ENCODE data around the gene BEND2. TPM values are rescaled to one million over a fixed set of nuclear protein-coding genes. Genes with fewer than 3 reads are reported as not detected.

Gene BEND2
- total RNA-seq, 1 experiment from 2014 or later: not detected

DNA sequence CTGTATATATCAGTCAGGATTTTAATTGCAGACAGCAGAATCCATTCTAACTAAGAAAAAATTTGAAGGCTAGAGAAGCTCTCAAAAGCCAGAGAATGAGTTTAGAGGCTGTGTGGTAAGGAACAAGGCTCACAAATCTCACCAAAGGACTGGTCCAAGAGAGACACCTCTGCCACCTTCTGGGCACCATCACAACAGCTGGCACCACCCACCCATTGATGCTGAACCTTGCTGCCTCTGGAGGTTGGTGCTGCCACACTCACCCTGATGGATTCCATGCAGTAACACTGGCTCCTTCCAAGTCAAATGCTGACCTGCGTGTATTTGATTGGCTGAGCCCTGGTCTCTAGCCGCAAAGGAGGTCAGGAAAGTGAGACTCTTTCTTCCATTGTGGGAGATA lies 100.8 kb downstream of the BEND2 start:
- intact Hi-C loops (cut with micrococcal nuclease; ENCODE audit: unreplicated experiment): no loop called here
- H3K36me3 ChIP-seq (ENCODE audit: control insufficient read depth, insufficient read depth, low read length): no peaks in the 10 kb centered on the region
- Mint-ChIP-seq H3K4me1 (ENCODE audit: low read depth, unreplicated experiment) (no peaks in the 10 kb centered on the region), H3K36me3 (ENCODE audit: insufficient read depth, unreplicated experiment) (no peaks in the 10 kb centered on the region), H3K9me3 (ENCODE audit: unreplicated experiment) (no peaks in the 10 kb centered on the region), H3K27me3 (ENCODE audit: insufficient read depth, unreplicated experiment) (peaks cover 6% of the 10 kb centered on the region), H3K4me3 (ENCODE audit: unreplicated experiment) (no peak overlapping the region), H3K27ac (ENCODE audit: unreplicated experiment) (no peak overlapping the region)
- TF ChIP-seq, protein P1, sequence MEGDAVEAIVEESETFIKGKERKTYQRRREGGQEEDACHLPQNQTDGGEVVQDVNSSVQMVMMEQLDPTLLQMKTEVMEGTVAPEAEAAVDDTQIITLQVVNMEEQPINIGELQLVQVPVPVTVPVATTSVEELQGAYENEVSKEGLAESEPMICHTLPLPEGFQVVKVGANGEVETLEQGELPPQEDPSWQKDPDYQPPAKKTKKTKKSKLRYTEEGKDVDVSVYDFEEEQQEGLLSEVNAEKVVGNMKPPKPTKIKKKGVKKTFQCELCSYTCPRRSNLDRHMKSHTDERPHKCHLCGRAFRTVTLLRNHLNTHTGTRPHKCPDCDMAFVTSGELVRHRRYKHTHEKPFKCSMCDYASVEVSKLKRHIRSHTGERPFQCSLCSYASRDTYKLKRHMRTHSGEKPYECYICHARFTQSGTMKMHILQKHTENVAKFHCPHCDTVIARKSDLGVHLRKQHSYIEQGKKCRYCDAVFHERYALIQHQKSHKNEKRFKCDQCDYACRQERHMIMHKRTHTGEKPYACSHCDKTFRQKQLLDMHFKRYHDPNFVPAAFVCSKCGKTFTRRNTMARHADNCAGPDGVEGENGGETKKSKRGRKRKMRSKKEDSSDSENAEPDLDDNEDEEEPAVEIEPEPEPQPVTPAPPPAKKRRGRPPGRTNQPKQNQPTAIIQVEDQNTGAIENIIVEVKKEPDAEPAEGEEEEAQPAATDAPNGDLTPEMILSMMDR (IDR thresholded peaks at IDR 0.05; ENCODE audit: insufficient read depth in 1 of 2, low read depth in 1 of 2, low read length in 1 of 2, severe bottlenecking in 1 of 2, unreplicated experiment in 1 of 2): no peak
- no TSS peak for BruUV-seq (replicated peaks)
- no peak overlapping the region for H3K4me3 ChIP-seq (ENCODE audit: low read depth, low read length)
- H3K4me1 ChIP-seq: no peaks in the 10 kb centered on the region
- ChIA-PET CTCF (no interaction called here), POLR2A (no interaction called here)
- no peak for DNase-seq
- no peaks in the 10 kb centered on the region for H3K27me3 ChIP-seq (replicated peaks; ENCODE audit: control insufficient read depth, insufficient read depth, low read length)
- no peaks in the 10 kb centered on the region for H3K9me3 ChIP-seq

Other genes starting within 250 kb of the BEND2 start
- 13.1 and 13.8 TPM in 2 replicates for gene SCML2, start 133.8 kb upstream of the BEND2 start, total RNA-seq (2022)
- gene CDKL5, start 204.7 kb upstream of the BEND2 start, total RNA-seq (2022): 23.7 and 27.2 TPM in 2 replicates